Measurements from ENCODE around the gene INCA1.

INCA1 gene

DNA sequence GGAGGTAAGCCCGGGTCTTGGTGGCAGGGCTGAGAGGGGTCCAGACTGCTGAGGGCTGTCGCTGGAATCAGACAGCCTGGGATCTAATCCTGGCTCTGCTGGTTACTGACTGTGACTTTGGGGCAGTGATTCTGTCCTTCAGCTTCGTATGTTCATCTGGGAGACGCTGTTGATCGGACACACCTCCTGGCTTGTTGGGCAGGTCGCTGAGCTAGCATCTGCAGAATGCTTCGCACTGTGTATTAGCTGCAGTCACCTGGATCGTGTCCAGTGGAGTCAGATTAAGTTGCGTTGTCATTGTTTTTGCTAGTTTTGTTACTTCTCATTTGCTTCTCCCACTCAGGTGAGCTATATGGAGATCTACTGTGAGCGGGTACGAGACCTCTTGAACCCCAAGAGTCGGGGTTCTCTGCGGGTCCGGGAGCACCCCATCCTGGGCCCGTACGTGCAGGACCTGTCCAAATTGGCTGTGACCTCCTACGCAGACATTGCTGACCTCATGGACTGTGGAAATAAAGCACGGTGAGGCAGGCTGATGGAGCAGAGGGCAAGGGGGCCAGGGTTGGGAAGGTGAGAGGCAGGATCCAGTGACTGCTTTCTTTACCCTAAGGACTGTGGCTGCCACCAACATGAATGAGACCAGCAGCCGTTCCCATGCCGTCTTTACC is 4.9 kb upstream of the INCA1 start:
- TF ChIP-seq, protein P1, sequence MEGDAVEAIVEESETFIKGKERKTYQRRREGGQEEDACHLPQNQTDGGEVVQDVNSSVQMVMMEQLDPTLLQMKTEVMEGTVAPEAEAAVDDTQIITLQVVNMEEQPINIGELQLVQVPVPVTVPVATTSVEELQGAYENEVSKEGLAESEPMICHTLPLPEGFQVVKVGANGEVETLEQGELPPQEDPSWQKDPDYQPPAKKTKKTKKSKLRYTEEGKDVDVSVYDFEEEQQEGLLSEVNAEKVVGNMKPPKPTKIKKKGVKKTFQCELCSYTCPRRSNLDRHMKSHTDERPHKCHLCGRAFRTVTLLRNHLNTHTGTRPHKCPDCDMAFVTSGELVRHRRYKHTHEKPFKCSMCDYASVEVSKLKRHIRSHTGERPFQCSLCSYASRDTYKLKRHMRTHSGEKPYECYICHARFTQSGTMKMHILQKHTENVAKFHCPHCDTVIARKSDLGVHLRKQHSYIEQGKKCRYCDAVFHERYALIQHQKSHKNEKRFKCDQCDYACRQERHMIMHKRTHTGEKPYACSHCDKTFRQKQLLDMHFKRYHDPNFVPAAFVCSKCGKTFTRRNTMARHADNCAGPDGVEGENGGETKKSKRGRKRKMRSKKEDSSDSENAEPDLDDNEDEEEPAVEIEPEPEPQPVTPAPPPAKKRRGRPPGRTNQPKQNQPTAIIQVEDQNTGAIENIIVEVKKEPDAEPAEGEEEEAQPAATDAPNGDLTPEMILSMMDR (conservative IDR thresholded peaks at IDR 0.05), result no peak
- no peak overlapping the region for H3K27ac ChIP-seq

DNA sequence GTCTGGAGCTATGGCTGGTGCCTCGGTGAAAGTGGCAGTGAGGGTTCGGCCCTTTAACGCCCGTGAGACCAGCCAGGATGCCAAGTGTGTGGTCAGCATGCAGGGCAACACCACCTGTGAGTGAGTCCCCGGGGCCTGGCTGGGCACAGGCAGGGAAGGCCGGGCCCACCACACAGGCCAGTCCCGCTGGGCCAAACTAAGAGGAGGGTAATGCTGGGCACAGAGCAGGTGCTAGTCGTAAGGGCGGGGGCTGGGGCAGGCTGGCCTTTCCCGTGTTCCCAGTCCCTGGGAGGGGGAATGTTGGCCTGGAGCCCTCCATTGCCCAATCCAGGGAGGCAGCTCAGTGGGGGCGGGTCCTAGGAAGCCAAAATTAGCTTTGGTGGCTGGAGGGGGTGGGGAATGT is 2.9 kb upstream of the INCA1 start:
- no peak overlapping the region for H3K27ac ChIP-seq
- TF ChIP-seq, protein P1 (conservative IDR thresholded peaks at IDR 0.05), result no peak

DNA sequence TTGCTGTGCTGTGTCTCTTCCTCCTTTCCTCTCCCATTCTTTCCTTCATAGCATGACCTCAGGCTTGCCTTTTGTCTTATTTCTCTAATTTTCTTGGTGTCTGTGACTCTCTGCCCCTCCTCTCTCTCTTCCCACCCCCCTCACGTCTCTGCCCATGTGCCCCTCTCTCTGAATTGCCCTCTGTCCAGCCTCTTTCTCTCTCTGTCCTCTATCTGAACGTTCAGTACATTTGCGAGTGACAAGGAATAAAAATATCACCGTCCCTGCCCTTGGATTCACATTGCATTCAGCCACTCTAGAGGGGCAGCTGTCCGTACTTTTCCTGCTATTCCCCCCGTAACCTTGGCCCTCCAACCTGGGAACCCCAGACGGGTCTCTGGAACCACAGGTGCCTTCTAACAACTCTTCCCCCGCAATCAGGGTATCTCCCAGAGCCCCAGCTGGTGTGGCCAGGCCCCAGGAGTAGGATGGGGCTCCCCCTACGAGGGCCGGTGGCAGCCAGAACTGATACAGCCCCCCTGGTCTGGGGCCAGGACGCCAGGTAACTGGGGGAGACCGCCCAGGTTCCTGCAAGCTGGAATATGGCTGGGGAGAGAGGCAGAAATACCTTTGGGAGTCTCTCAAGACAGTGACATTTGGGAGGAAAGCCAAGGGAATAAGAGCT is 2.2 kb upstream of the INCA1 start:
- H3K27ac ChIP-seq, result peak overlapping the region; percentile 68

DNA sequence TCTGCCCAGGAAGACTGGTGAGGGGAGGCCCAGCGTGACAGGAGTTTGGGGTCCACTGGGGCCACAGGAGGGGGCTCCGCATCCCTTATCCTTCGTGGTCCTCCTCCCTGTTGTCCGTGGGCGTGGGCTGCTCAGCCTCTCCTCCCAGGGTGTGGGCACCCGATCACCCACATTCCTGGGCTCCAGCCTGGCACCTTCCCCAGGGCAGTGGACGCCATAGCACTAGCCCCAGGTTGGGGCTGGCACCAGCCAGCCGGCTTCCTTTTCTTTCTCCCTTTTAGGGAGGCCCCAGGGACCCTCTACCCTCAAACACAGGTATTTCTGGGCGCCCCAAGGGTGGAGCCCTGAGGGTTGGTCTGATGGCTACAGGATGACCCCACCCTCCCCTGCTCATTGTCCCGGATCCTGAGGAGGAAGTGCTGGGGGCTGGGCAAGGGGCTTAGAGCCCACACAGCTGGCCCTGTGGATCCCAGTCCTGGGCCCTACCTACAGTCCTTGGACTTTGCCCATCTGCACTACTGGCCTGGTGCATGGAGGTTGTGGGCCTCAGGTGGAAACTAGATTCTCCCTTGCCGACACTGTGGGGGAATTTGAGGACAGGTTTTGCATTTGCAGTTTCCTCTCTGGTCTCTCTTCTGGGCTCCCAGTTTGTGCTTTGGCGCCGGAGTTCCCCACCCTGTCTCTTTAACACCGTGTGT is 1.6 kb upstream of the INCA1 start:
- peak overlapping the region; percentile 68 for H3K27ac ChIP-seq

More for the DNA sequence above, 2.2 kb upstream of the INCA1 start:
- TF ChIP-seq, protein P1 (conservative IDR thresholded peaks at IDR 0.05), result no peak

DNA sequence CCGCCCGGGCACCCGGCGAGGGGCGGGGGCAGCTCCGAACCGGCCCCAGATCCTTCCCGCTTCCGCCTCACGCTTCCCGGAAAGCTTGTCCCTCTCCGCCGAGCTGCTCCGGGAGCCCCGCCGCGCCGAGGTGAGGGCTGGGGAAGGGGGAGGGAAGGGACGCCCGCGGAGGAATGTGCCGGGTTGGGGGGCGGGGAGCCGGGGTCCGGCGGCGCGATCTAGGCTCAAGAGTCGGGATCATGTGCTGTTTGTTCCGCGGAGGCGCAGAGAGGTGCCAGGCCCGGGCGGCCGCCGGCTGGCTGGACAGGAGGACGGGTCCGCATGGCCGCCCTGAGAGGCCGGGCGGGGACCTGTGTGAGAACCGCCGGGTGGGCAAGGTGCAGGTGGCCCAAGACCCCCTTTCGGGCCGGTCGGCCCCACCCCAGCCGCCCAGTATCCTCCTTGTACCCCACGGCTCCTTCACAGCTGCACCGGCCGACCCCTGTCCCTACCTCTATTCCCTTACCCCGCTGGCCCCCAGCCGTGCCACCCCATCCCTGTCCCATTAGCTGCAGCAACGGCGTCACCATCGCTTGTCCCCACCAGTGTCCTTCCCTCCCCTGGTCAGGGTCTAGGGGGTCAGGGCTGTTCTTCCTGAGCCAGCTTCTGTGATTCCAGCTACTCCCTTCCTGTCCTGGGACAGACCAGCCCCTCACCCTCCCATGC is 857 bp upstream of the INCA1 start:
- H3K27ac ChIP-seq, result peak overlapping the region; percentile 68
- TF ChIP-seq, protein P1 (conservative IDR thresholded peaks at IDR 0.05), result no peak

More for the DNA sequence above, 1.6 kb upstream of the INCA1 start:
- TF ChIP-seq, protein P1 (conservative IDR thresholded peaks at IDR 0.05), result no peak

DNA sequence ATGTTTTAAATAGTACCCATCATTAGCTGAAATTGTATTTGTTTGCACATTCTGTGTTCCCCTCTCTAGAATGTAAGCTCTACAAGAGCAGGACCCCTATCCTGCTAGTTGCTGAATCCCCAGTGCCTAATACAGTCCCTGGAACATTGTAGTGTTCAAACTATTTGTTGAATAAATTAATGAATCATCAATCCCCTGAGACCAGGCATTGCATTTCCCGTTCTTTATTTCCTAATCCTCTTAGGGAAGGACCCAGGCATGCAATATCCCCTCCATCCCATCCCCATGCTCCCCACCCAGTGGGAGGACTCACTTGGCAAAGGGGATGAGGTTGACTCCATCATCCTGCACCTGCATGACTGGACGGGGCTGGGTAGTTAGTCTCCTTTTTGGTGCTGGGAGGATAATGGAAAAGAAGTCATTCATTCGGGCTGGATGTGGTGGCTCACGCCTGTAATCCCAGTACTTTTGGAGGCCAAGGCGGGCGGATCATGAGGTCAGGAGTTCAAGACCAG is 3.2 kb downstream of the INCA1 start:
- no peak overlapping the region for H3K27ac ChIP-seq
- TF ChIP-seq, protein P1 (conservative IDR thresholded peaks at IDR 0.05), result no peak

All from VCaP (cell line).